Epithelial cell of proximal tubule (primary cell): Measurements from ENCODE around the gene SP1. TPM values are rescaled to one million over a fixed set of nuclear protein-coding genes. Genes with fewer than 3 reads are reported as not detected.
"Not testable (repeated sequence)": the region's sequence is repeated elsewhere in the genome, so short reads cannot be mapped to it uniquely, and the experiment has no call there.

Source experiments
- DNase-seq: peaks from one replicate; pipeline ENCODE4 v3.0.0-alpha.2; 2011; ENCODE audit warnings: low read depth
- H3K4me3 ChIP-seq: 2 replicates; pipeline ENCODE4 v1.5.1; 2011; ENCODE audit warnings: low read depth, mild to moderate bottlenecking, low read length
- total RNA-seq: library from RNA; depleted of rRNA; stranded (reverse); fragments of >200 nt; gene quantifications from 2 replicates; pipeline ENCODE4 v1.2.3, GENCODE V29; 2015
- TF ChIP-seq, protein P1 (sequence below): conservative IDR thresholded peaks from 2 replicates; pipeline ENCODE4 v1.5.1; 2012; ENCODE audit warnings: low read depth, mild to moderate bottlenecking, low read length

SP1 gene
- total RNA-seq: 29.2 and 33.6 TPM in 2 replicates

DNA sequence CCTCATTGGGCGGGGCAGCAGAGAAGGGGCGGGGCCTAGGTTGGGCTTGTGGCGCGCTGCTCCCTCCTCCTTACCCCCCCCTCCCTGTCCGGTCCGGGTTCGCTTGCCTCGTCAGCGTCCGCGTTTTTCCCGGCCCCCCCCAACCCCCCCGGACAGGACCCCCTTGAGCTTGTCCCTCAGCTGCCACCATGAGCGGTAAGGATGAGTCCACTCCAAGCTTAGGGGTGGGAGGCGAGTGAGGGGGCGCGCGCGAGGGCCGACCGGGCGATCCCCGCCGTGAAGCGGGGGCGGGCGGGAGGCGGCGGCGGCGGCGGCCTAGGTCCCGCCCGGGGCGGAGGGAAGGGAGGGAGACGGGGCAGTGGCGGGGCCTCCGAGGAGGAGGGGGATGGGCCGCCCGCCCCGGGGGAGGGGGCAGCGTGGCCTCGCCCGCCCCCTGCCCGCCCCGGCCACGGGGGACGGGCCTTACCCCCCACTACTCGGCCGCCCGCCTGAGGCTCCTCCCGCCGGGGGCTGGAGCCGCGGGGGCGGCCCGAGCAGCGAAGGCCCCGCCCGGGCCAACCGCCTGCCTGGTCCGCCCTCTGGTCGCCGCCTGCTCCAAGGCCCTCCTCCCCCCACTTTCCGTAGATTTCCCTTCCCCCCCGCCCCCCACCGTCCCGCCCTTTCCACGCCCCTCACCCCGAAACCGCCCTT lies at the start of gene SP1:
TSS of gene SP1 (plus strand) at position 73 of the 690 bp plus-strand sequence. CDS start at position 189, 116 bp downstream.
- TF ChIP-seq, protein P1, sequence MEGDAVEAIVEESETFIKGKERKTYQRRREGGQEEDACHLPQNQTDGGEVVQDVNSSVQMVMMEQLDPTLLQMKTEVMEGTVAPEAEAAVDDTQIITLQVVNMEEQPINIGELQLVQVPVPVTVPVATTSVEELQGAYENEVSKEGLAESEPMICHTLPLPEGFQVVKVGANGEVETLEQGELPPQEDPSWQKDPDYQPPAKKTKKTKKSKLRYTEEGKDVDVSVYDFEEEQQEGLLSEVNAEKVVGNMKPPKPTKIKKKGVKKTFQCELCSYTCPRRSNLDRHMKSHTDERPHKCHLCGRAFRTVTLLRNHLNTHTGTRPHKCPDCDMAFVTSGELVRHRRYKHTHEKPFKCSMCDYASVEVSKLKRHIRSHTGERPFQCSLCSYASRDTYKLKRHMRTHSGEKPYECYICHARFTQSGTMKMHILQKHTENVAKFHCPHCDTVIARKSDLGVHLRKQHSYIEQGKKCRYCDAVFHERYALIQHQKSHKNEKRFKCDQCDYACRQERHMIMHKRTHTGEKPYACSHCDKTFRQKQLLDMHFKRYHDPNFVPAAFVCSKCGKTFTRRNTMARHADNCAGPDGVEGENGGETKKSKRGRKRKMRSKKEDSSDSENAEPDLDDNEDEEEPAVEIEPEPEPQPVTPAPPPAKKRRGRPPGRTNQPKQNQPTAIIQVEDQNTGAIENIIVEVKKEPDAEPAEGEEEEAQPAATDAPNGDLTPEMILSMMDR: no peak
- no peak for DNase-seq
- H3K4me3 ChIP-seq: peak within 1 kb of the TSS; percentile 57

DNA sequence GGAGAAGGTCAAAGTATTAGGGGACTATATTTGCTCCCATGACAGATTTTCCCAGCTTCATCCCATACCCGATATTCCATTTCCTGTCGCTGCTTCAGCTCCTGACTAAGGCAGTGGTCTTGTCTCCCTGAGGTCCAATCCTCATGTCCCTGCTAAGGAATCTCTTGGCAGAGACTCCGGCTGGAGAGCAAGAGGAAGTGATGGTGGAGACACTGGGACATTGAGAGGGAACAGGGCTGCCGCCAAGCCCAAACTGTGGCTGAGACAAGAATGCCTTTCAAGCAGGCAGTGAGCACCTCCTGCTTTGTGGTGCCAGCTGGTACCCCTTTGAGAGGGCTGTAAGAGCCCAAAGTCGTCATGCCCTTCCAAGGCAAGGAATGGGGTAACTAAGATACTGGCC lies 49.3 kb upstream of the SP1 start:
- H3K4me3 ChIP-seq: no peak overlapping the region
- no peak for DNase-seq
- TF ChIP-seq, protein P1: no peak

DNA sequence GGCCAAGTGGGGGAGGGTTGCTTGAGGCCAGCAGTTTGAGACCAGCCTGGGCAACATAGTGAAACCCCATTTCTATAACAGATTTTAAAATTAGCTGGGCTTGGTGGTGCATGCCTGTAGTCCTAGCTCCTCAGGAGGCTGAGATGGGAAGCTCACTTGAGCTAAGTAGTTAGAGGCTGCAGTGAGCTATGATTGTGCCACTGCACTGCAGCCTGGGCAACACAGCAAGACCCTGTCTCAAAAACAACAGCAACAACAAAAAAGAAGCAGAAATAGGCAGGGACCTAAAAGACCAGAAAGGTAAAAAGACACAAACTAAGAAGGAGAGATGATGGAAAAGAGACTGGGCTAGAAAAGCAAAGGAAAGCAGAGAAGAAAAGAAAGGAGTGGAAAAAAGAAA lies 47.6 kb upstream of the SP1 start:
- H3K4me3 ChIP-seq, DNase-seq: not testable (repeated sequence)

DNA sequence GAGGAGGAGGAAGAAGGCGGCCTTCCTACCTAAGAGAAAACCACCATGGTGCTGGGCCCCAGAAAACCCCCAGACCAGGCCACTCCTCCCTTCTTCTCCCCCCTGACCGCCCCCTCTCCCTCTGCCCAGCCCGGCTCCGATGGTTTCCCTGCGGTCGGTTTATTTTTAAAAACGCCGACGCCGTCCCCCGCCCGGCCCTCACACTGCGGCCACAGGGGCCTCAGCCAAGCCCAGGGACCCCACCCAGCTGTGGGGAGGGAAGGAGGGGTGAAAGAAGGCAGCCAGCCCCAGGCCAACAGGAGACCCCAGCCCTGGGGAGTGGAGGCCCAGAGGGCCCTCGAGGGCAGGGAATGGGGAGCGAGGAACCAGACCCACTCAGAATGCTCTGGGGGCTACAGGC lies 47.2 kb upstream of the SP1 start:
- no peak overlapping the region for H3K4me3 ChIP-seq
- DNase-seq: no peak
- TF ChIP-seq, protein P1: no peak

DNA sequence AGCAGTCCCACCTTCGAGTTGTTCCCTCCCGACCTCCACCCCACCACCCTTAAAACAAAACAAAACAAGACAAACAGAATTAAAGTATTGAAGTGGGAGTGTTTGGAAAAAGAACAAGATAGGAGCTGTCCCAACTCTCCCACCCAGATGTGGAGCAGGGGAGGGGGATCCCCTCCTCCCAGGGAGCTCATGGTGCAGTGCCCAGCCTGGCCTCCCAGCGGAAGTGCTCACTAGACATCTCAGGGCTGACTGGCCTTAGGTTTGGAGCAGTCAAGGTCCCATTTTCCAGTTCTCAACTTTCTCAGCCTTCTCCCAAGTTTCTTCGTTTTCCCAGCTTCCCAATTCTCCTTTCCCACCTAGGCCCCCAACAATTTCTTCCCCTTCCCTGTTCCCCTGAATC lies 46.7 kb upstream of the SP1 start:
- H3K4me3 ChIP-seq: no peak overlapping the region
- DNase-seq: no peak
- TF ChIP-seq, protein P1: no peak

DNA sequence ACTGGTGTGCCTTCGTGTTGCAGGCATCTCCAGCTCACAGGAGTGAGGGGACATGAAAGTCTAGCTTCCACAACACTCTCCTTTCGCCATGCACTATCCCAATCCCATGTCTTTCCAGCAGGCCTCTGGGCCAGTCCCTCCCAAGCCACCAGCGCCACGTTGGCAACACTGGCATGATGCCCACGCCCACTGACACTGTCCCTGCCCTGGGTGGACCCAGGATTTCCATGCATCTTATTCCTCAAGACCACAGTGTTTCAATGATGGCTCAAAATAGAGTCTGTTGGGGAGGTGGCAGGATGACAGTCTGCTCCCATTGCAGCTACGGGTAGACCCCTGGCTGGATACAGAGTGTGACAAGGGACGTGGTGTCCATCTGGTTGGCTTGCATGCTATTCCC lies 46.1 kb upstream of the SP1 start:
- TF ChIP-seq, protein P1: no peak
- DNase-seq: no peak

DNA sequence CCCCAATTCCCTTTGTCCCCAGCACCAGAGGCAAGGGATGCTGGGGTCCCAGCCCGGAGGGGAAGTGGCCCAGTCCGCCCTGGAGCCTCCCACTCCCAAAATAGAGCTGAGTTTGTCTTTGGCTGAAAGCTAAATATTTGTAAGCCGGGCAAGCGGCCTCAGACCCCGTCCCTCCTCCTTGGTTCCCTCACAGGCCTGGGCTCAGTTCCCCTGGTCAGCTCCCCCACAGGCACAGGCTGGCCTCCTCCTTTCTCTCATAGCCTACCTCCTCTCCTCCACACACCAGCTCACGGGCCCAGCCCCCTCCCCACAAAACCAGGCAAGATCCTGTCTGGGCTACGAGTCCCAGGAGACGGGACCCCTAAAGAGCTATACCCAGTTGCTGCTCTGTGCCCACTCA lies 45.2 kb upstream of the SP1 start:
- DNase-seq: no peak
- TF ChIP-seq, protein P1: no peak

More for the DNA sequence above, 46.1 kb upstream of the SP1 start:
- H3K4me3 ChIP-seq: no peak overlapping the region

More for the DNA sequence above, 45.2 kb upstream of the SP1 start:
- no peak overlapping the region for H3K4me3 ChIP-seq
